Prostate gland (tissue), 2 donors: ENCODE data around the gene PMPCA.

Experiments used
- CTCF ChIP-seq, 4 experiments: fragments of 200-600 bp in 2 of 4; fragments of 450-650 bp in 2 of 4; sonication (generic) in 2 of 4; IDR thresholded peaks; 1 replicate in 3 of 4; 2 replicates in 1 of 4; pipeline ENCODE4 v1.5.1; 2016 to 2019; ENCODE audit warnings: antibody characterized with exemption in 4 of 4, mild to moderate bottlenecking in 2 of 4, moderate library complexity in 2 of 4
- POLR2AphosphoS5 ChIP-seq: sonication (generic); formaldehyde crosslinking; IDR thresholded peaks from one replicate; pipeline ENCODE4 v1.6.1; 2017; ENCODE audit warnings: antibody characterized with exemption

- TF ChIP-seq CTCF (IDR thresholded peaks at IDR 0.05): no peak
- no peak for TF ChIP-seq POLR2AphosphoS5
Measured at GRCh38 chr9:136416427-136416826, 6.0 kb downstream of the PMPCA start.
